NCI-H1436 (cell line): ENCODE measurements around the gene PCNX1.

ENCODE experiments used
- DNase-seq: peaks from one replicate; lab custom pipeline; 2025; lab: John Stamatoyannopoulos, UW

The PCNX1 gene

GRCh38 chr14:71078500-71078899 is 171.2 kb downstream of the PCNX1 start:
- no peak for DNase-seq

DNA sequence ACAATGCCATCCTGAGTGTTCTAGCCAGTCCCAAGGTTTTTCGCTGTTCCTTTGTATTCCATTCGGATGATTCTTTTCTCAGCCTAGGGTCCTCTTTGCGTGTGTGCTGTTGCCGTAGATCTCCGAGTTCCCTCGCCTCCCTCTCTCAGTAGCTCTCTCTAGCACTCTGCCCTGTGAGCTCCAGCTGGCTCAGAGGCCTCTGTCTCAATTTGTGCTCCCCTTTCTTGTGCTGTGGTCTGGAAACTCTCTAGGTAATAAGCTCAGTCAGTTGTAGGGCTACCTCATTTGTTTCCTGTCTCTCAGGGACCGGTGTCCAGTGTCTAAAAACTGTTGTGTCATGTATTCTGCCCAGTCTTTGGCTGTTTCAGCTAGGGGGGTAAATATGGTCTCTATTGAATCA is 179.3 kb downstream of the PCNX1 start:
- no peak for DNase-seq

GRCh38 chr14:71089971-71090370 is 182.7 kb downstream of the PCNX1 start:
- DNase-seq, result no peak

DNA sequence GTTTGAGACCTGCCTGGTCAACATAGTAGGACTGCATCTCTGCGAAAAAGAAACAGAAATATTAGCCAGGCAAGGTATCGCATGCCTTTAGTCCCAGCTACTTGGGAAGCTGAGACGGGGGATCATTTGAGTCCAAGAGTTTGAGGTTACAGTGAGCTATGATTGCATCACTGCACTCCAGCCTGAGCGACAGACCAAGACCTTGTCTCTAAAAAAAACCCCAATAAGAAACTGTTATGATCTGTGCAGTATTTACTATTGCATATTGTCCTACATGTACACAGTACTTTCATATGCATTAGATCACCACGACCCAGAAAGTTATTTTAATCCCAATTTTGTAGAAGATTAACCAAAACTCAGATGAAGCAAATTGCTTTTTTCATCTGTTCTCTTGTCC is 187.5 kb downstream of the PCNX1 start:
- DNase-seq, result no peak

DNA sequence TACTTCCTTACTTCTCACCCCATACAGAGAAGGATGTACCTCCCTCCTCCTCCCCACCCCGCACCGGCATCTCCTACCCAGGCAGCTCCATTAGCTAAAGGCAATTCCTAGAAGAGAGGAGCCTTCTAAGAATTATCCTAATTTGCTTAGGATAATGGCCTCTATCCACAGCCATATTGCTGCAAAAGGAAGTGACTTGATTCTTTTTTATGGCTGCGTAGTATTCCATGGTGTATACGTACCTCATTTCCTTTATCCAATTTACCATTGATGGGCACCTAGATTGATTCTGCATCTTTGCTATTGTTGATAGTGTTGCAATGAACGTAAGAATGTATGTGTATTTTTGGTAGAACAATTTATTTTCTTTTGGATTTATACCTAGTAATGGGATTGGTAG is 189.7 kb downstream of the PCNX1 start:
- no peak for DNase-seq

- DNase-seq, result peak; percentile 61
Measured at GRCh38 chr14:71103662-71104484, 196.6 kb downstream of the PCNX1 start.

DNA sequence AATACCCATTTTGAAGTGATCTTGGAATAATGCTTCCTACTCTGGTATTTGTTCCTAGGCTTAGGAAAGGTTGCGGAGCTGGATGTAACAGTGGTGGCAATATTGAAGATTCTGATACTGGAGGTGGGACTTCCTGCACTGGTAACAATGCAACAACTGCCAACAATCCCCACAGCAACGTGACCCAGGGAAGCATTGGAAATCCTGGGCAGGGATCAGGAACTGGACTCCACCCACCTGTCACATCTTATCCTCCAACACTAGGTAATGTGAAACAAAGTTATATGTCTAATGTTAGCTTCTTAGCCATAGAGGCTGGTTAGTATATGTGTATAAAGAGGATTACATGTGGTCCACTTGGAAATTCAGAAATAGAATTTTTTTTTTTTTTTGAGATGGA is 197.9 kb downstream of the PCNX1 start:
- DNase-seq, result no peak

DNA sequence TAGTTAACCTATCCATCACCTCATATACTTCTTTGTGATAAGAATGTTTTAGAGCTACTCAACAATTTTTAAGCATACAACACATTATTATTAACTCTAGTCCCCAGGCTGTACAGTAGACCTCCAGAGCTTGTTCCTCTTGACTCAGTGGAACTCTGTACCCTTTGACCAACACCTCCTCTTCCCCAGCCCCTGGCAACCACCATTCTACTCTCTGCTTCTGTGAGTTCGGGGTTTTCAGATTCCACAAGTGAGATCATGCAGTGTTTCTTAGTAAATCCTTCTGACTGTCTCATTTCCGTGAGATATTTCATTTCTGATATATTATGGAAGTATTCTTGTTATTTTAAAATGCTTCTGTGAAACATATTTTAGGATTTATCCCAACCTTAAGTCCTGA is 200.7 kb downstream of the PCNX1 start:
- DNase-seq, result no peak

- DNase-seq, result no peak
Measured at GRCh38 chr14:71108398-71109119, 201.3 kb downstream of the PCNX1 start.

DNA sequence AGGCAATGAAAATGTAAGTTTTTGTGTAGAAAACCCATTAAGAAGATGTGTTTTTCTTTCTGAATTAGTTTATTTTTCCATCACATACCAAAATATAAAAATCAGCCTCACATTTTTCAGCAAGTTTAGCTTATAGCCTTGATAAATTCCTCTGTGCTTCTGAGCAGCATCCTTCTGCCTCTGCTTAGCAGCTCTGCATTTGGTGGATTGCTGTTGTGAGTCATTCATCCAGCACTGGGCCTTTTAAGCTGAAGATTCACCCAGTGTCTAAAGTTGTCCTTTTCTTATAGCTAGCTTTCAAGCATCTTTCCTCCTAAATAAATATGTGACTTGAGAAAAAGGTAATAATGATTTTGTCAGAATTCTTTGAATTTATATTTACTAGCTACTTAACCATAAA is 206.1 kb downstream of the PCNX1 start:
- DNase-seq, result no peak

DNA sequence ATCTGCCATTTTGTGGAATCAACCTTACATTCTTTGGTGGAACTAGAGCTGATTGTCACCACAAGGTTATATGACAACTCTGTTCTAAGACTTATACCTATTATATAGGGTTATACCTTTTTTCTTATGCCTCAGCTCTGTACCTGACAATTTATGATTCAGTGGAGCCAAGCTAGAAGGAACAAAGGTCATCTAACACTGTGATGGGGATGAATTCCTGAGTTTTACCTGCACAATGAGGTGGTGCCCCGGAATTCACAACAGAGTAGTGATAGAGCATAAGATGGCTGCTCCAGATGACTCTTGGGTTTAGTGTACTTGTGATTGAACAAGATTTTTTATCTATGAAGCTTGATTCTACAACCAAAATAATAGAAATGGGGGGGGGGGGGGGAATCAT is 207.3 kb downstream of the PCNX1 start:
- DNase-seq, result no peak

DNA sequence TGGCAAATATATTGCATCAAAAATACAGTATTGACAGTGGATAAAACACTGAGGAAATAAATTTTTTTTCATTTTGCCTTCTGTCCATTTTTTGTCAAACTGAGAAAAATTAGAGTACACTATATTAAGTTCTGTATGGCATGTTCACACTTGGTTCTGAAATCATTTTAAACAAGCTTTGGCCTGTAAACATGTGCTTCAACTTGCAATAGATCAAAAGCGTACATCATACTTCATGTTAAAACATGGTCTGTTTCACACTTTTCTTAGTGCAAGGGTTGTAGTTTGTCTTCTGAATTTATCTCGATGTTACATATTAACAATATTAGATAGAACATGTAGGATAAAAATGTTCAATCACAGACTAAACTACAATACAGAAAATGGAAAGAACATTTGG is 208.0 kb downstream of the PCNX1 start:
- DNase-seq, result no peak

- DNase-seq, result no peak
Measured at GRCh38 chr14:71115821-71116567, 208.7 kb downstream of the PCNX1 start.

- no peak for DNase-seq
Measured at GRCh38 chr14:71116568-71117122, 209.4 kb downstream of the PCNX1 start.

DNA sequence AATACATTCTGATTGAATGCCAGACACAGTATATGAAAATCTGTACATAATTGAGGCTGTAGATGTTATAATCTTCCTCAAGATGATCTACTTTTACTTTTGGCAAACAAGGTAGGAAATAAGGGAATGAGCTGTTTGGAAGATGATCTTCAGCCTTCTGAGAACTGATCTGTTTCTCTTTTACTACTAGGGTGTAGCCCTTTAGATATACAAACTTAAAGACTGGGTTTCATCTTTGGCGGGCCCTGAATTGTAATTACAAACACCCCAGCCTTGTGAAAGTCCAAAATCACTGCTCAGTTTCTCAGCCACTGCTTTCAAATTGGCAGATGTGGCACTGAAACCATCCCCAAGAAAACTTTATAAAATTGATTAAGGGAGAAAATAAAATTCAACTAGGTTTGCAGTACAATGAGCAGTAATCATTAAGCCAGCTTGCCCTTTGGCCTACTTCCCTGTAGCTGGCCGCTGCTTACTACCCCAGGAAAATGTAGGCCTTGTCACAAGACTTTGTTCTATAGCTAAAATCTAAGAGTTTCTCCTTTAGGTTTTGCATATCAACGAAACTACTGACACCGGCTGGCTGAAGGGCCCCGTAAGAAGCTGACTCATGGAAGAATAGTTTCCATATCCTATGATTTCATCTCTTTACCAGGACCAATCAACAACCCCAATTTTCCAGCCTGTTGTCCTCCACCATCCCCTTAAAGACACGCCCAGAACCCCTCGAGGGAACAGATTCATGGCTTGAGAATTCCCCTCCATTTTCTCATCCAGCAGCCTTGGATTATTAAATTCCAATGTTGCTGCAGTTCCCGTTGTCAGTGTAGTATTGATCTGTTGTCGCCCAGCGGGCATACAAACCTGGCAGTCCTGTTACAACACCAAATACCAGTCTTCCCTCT is 210.8 kb downstream of the PCNX1 start:
- no peak for DNase-seq

GRCh38 chr14:71119075-71119474 is 211.8 kb downstream of the PCNX1 start:
- no peak for DNase-seq

DNA sequence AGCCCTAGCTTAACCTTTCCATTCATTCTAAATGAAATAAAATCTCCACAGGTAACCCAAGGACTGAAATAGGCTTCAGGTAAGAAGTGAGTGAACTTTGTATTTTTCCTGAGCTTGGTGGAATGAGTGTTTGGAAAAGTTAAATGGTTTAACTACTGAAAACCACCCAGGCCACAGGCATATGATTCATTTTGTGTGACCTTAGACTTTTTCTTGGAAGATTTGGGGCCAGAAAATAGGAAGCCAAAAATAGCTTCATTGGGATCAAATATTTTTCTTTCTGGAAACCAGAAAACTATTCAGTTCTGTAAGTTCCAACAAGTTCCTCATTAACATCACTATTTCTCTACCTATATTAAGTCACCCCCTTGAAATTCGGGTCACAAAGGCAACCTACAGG is 212.6 kb downstream of the PCNX1 start:
- no peak for DNase-seq

DNA sequence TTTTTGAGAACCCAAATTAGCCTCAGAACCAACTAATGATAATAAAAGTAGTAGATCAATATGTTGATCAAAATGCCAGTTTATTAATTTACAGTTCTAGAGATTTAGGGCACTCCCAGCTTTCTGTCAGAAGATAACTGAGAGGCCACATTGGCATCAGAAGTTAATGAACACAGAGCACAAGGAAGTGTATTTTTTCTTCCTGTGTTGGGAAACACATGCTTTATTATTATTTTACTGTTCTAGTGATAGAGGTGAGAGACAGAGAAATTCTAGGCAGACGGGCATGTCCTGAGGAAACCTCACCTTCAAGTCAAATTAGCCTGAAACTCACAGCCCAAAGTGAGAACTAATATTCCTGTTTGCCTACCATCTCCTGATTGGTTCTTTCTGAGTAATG is 213.7 kb downstream of the PCNX1 start:
- DNase-seq, result no peak

DNA sequence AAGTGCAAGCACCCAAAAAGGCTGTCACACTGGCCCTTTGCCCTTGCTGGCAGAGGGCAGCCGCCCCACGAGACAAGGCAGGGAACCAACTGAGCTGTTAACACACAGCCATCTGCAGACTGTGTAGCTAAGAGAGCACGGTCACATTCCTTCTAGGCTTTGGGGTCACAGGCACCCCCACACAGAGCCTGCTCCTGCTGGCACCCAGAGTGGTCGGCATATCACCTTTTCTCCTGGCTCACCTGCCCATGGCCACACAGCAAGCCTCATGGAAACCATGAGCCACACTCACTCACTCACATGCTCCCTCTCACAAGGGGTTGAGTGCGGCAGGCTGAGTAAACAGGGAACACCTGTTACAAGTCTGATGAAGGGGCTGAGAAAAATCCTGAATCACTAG is 214.5 kb downstream of the PCNX1 start:
- DNase-seq, result no peak

DNA sequence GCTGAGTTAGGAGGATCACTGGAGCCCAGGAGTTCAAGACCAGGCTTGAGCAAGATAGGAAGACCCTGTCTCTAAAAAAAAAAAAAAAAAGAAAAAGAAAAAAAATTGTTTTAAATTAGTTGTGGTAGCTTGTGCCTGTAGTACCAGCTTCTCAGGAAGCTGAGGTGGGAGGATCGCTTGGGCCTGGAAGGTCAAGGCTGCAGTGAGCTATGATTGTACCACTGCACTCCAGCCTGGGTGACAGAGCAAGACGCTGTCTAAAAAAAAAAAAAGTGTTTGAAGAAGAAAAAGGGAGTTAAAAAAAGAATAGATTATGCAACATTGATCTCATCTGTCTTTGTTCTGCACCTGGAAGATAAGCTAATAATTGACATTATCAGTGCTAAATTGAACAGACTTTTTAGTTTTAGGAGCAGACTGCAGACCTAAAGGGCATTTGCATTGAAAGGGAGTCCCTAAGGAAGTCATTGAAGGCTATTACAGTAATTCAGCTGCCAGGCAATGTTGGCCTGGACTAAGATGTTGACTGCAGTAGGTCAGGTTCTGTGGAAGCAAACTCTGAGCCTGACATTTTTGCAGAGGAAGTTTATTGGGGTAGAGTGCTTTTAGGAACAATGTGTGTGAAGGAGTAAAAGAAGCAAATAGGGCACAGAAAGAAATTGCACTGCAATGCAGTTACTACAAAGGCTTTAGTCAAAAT is 215.8 kb downstream of the PCNX1 start:
- no peak for DNase-seq

- DNase-seq, result no peak
Measured at GRCh38 chr14:71123579-71124135, 216.4 kb downstream of the PCNX1 start.
